Measurements from ENCODE around the gene NRXN2. TPM values are rescaled to one million over a fixed set of nuclear protein-coding genes. Genes with fewer than 3 reads are reported as not detected.

NRXN2 gene
- polyA plus RNA-seq, 1 experiment: not detected

- Histone ChIP-seq H3K4me3 (ENCODE audit: low read depth, low read length) (no peak overlapping the region), H3K27ac (ENCODE audit: low read depth, low read length) (peak overlapping the region; percentile 53), H3K27me3 (ENCODE audit: control insufficient read depth, insufficient read depth, low read length) (no peaks in the 10 kb centered on the region), H3K9me3 (ENCODE audit: control insufficient read depth, insufficient read depth, low read length) (no peaks in the 10 kb centered on the region)
- ChIA-PET CTCF (interaction anchor here (1.5 to 2.0 kb wide), 2 partner anchors 11 to 75 kb away, joined by 3 to 4 read pairs; no protein-coding TSS in a partner anchor), POLR2A (interaction anchor here (1.3 kb wide), 1 partner anchor 15 kb away, joined by 6 read pairs; the partner anchor contains the start of gene SF1)
- no peak for DNase-seq (ENCODE audit: low read depth, low spot score)
- no peak for TF ChIP-seq CTCF (IDR thresholded peaks at IDR 0.05; ENCODE audit: low read depth, low read length)
Observed at GRCh38 chr11:64763526-64764039, 40.6 kb upstream of the NRXN2 start.

- DNase-seq (ENCODE audit: low read depth, low spot score): no peak
- Histone ChIP-seq H3K4me3 (ENCODE audit: low read depth, low read length) (no peak overlapping the region), H3K9me3 (ENCODE audit: control insufficient read depth, insufficient read depth, low read length) (no peaks in the 10 kb centered on the region), H3K27me3 (ENCODE audit: control insufficient read depth, insufficient read depth, low read length) (no peaks in the 10 kb centered on the region), H3K27ac (ENCODE audit: low read depth, low read length) (peak overlapping the region; percentile 53)
- POLR2A ChIA-PET: interaction anchor here (1.3 kb wide), 1 partner anchor 16 kb away, joined by 6 read pairs; the partner anchor contains the start of gene SF1
- no peak for TF ChIP-seq CTCF (IDR thresholded peaks at IDR 0.05; ENCODE audit: low read depth, low read length)
- CTCF ChIA-PET: interaction anchor here (1.5 to 2.0 kb wide), 2 partner anchors 12 to 74 kb away, joined by 3 to 4 read pairs; no protein-coding TSS in a partner anchor
Observed at GRCh38 chr11:64762674-64763525, 39.9 kb upstream of the NRXN2 start.

DNA sequence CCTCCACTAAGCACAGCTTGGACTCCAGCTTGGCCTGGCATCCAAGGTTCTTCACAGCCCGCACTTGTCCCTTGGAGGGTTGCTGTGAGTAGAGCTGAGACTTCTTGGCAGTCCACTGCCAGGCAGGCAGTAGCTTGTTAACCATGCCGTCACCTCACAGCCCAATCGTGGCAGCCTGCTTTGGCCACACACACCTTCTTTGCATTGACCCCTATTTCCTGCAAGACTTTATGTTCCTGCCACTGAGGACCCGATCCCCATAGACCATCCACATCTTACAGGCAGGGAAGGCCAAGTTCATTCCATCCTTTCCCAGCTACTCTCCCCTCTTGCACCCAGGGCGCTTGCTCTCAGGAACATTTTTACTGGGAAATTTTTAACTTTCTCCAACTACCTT is 39.3 kb upstream of the NRXN2 start:
- ChIA-PET POLR2A (no interaction called here), CTCF (no interaction called here)
- no peaks in the 10 kb centered on the region for H3K27me3 ChIP-seq (ENCODE audit: control insufficient read depth, insufficient read depth, low read length)
- no peak for TF ChIP-seq CTCF (IDR thresholded peaks at IDR 0.05; ENCODE audit: low read depth, low read length)
- no peak overlapping the region for H3K27ac ChIP-seq (ENCODE audit: low read depth, low read length)
- no peaks in the 10 kb centered on the region for H3K9me3 ChIP-seq (ENCODE audit: control insufficient read depth, insufficient read depth, low read length)
- H3K4me3 ChIP-seq (ENCODE audit: low read depth, low read length): no peak overlapping the region
- DNase-seq (ENCODE audit: low read depth, low spot score): no peak

DNA sequence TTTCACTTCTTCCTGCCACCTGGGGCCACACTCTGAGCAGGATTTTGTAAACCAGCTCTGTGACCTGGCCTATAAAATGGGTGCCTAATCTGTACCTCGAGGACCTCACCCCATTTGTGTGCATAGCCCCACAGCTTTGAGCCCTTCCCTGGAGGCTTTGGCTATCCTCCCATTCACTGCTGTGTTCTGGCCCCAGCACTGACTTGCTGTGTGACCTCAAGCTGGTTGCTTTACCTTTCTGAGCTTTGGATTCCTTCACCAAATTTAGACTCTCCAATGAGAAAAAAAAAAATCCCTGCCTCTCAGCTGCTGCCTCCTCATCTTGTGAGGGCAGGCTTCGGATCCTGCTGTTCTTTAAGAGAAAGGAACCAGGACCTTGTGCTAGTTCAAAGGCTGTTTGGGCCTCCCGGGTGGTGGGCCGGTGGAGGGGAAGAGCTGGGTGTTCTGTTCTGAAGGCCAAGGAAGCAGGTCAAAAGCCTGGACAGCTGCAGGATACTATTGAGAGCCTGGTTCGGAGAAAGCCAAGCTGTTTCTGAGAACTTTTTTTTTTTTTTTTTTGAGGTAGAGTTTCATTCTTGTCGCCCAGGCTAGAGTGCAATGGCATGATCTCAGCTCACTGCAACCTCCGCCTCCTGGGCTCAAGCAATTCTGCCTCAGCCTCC is 37.9 kb upstream of the NRXN2 start:
- Histone ChIP-seq H3K4me3 (ENCODE audit: low read depth, low read length) (no peak overlapping the region), H3K9me3 (ENCODE audit: control insufficient read depth, insufficient read depth, low read length) (no peaks in the 10 kb centered on the region), H3K27me3 (ENCODE audit: control insufficient read depth, insufficient read depth, low read length) (no peaks in the 10 kb centered on the region), H3K27ac (ENCODE audit: low read depth, low read length) (no peak overlapping the region)
- DNase-seq (ENCODE audit: low read depth, low spot score): no peak
- ChIA-PET POLR2A (interaction anchor here (0.6 to 2.3 kb wide), 6 partner anchors 10 to 73 kb away, joined by 3 to 11 read pairs (median 4); partner anchors contain the start of gene SF1), CTCF (interaction anchor here (0.6 to 1.3 kb wide), 2 partner anchors 16 to 72 kb away, joined by 3 read pairs; no protein-coding TSS in a partner anchor)
- TF ChIP-seq CTCF (IDR thresholded peaks at IDR 0.05; ENCODE audit: low read depth, low read length): no peak
